Measurements from ENCODE around the gene LRRC47. TPM values are rescaled to one million over a fixed set of nuclear protein-coding genes. Genes with fewer than 3 reads are reported as not detected.
A peak's percentile ranks its signal among the peaks of the same experiment; 100 is the strongest.
"Not testable (repeated sequence)": the region's sequence is repeated elsewhere in the genome, so short reads cannot be mapped to it uniquely, and the experiment has no call there.

LRRC47 gene
- polyA plus RNA-seq, 1 donor from 2014 or later, result 21.4 TPM

- peaks cover 2% of the 10 kb centered on the region for H3K36me3 Mint-ChIP-seq
- H3K9me3 Mint-ChIP-seq, result no peaks in the 10 kb centered on the region
- H3K4me1 Mint-ChIP-seq, result peaks cover 0 to 1% (median 0%) of the 10 kb centered on the region in 3 donors
- H3K27ac Mint-ChIP-seq, result no peak overlapping the region
- no peak overlapping the region for H3K4me3 Mint-ChIP-seq
- H3K27me3 Mint-ChIP-seq, result no peaks in the 10 kb centered on the region
Observed at GRCh38 chr1:3821447-3821846, 25.1 kb upstream of the LRRC47 start.

GRCh38 chr1:3821004-3821403 lies 24.7 kb upstream of the LRRC47 start:
- Mint-ChIP-seq H3K9me3 (no peaks in the 10 kb centered on the region), H3K27me3 (no peaks in the 10 kb centered on the region), H3K4me1 (peaks cover 0 to 1% (median 0%) of the 10 kb centered on the region in 3 donors), H3K27ac (no peak overlapping the region), H3K4me3 (no peak overlapping the region), H3K36me3 (peaks cover 4% of the 10 kb centered on the region)

GRCh38 chr1:3820316-3820715 lies 24.0 kb upstream of the LRRC47 start:
- peaks cover 4% of the 10 kb centered on the region for H3K36me3 Mint-ChIP-seq
- no peaks in the 10 kb centered on the region for H3K9me3 Mint-ChIP-seq
- H3K4me1 Mint-ChIP-seq, result peaks cover 0 to 1% (median 0%) of the 10 kb centered on the region in 3 donors
- no peak overlapping the region for H3K27ac Mint-ChIP-seq
- no peak overlapping the region for H3K4me3 Mint-ChIP-seq
- no peaks in the 10 kb centered on the region for H3K27me3 Mint-ChIP-seq

DNA sequence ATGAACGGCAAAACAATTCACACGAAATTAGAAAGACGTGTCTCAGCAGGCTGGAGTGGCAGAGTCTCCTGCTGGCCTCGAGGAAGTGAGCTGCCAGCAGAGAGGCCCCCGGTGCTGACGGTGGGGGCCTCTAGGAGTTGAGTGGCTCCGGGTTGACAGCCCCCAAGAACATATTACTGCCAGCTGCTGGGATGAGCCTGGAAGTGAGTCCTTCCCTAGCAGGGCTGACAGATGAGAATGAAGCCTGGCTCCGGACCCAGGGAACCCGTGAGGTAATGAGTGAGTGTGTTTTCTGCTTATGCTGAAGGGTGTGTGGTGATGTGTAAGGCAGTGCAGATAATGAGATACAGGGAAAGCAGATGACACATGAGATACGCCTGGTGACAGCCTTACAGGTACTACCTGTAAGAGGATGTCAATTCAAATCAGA lies 23.5 kb upstream of the LRRC47 start:
- Mint-ChIP-seq H3K4me1 (peaks cover 0 to 1% (median 0%) of the 10 kb centered on the region in 3 donors), H3K27ac (no peak overlapping the region), H3K36me3 (peaks cover 4% of the 10 kb centered on the region), H3K4me3 (no peak overlapping the region), H3K27me3 (no peaks in the 10 kb centered on the region), H3K9me3 (no peaks in the 10 kb centered on the region)

GRCh38 chr1:3817821-3818597 lies 21.7 kb upstream of the LRRC47 start:
- H3K4me3 Mint-ChIP-seq, result no peak overlapping the region
- H3K27me3 Mint-ChIP-seq, result no peaks in the 10 kb centered on the region
- H3K9me3 Mint-ChIP-seq, result no peaks in the 10 kb centered on the region
- peaks cover 2% of the 10 kb centered on the region for H3K36me3 Mint-ChIP-seq
- no peak overlapping the region for H3K27ac Mint-ChIP-seq
- H3K4me1 Mint-ChIP-seq, result peaks cover 0 to 1% (median 0%) of the 10 kb centered on the region in 3 donors

DNA sequence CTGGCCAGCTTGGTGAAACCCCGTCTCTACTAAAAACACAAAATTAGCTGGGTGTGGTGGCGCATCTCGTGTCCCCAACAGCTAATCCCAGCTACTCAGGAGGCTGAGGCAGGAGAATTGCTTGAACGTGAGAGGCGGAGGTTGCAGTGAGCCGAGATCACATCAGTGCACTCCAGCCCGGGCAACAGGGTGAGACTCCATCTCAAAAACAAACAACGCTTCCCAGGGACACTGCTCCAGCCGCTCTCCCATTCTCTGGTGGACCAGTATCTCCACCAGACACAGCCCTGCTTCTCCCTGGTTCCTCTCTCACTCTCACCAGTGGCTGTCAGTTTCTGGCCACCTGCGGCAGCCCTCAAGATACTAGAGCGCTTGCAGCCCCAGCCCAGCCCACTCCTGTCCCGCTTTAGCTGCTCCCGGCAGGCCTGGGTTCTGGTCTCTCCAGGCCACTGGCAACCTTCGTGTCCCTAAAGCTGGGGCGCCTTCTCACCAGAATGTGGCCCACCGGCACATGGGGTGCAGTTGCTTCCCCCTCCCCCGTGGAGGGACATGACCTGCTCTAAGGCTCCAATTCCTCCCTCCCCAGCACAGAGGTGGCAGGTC lies 20.9 kb upstream of the LRRC47 start:
- H3K27ac Mint-ChIP-seq, result no peak overlapping the region

GRCh38 chr1:3816331-3817137 lies 20.2 kb upstream of the LRRC47 start:
- H3K27me3 Mint-ChIP-seq, result no peaks in the 10 kb centered on the region
- H3K36me3 Mint-ChIP-seq, result peaks cover 2% of the 10 kb centered on the region
- no peak overlapping the region for H3K27ac Mint-ChIP-seq
- no peaks in the 10 kb centered on the region for H3K4me1 Mint-ChIP-seq
- H3K9me3 Mint-ChIP-seq, result no peaks in the 10 kb centered on the region
- peak overlapping the region in 1 of 4 donors; percentile 43 for H3K4me3 Mint-ChIP-seq

More for the DNA sequence above, 20.9 kb upstream of the LRRC47 start:
- Mint-ChIP-seq H3K36me3 (peaks cover 2% of the 10 kb centered on the region), H3K9me3 (no peaks in the 10 kb centered on the region), H3K27me3 (no peaks in the 10 kb centered on the region), H3K4me3 (no peak overlapping the region), H3K4me1 (no peaks in the 10 kb centered on the region)

- H3K27ac Mint-ChIP-seq, result no peak overlapping the region
- H3K27me3 Mint-ChIP-seq, result peaks cover 2% of the 10 kb centered on the region
- H3K4me3 Mint-ChIP-seq, result no peak overlapping the region
- H3K4me1 Mint-ChIP-seq, result no peaks in the 10 kb centered on the region
- H3K36me3 Mint-ChIP-seq, result peaks cover 2% of the 10 kb centered on the region
- H3K9me3 Mint-ChIP-seq, result no peaks in the 10 kb centered on the region
Observed at GRCh38 chr1:3814771-3815561, 18.7 kb upstream of the LRRC47 start.

- no peaks in the 10 kb centered on the region for H3K4me1 Mint-ChIP-seq
- H3K27ac Mint-ChIP-seq, result no peak overlapping the region
- peaks cover 2% of the 10 kb centered on the region for H3K36me3 Mint-ChIP-seq
- peaks cover 2% of the 10 kb centered on the region for H3K27me3 Mint-ChIP-seq
- H3K4me3 Mint-ChIP-seq, result no peak overlapping the region
- no peaks in the 10 kb centered on the region for H3K9me3 Mint-ChIP-seq
Observed at GRCh38 chr1:3814065-3814464, 17.8 kb upstream of the LRRC47 start.

DNA sequence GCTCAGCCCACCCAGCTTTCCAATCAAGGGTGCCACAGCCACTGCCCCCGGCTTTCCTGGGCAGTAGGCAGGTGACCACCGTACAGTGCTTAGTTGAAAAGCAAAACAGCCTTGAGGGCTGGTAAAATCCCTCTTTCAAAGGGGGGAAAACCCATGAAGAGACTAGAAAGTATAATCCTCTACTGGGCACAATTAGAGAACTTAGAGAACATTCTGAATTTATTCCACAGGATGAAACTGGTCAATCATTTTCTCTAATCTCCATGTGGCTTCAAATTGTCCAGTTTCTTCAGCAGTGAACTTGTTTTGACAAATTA lies 15.3 kb upstream of the LRRC47 start:
- no peaks in the 10 kb centered on the region for H3K4me1 Mint-ChIP-seq
- peaks cover 2% of the 10 kb centered on the region for H3K36me3 Mint-ChIP-seq
- H3K27me3 Mint-ChIP-seq, result peaks cover 2% of the 10 kb centered on the region
- H3K9me3 Mint-ChIP-seq, result peaks cover 0 to 4% (median 0%) of the 10 kb centered on the region in 3 donors
- no peak overlapping the region for H3K27ac Mint-ChIP-seq
- no peak overlapping the region for H3K4me3 Mint-ChIP-seq

DNA sequence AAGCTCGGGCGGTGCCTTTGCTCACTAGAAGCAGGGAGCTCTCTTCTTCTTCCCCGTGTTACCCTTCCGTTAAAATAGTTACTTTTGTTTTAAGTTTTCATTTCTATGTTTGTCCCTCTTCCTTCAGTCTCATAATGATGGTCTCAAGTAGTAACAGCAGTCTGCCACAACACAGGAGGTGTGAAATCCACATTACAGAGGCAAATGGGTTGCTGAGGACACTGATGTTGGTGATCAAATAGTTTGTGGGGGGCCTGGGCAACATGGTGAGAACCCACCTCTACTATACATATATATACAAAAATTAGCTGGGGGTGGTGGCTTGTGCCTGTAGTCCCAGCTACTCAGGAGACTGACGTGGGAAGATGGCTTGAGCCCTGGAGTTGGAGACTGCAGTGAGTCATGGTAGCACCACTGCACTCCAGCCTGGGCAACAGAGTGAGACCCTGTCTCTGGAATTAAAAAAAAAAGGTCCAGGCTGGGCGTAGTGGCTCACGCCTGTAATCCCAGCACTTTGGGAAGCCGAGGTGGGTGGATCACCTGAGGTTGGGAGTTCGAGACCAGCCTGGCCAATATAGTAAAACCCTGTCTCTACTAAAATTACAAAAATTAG lies 14.0 kb upstream of the LRRC47 start:
- H3K36me3 Mint-ChIP-seq, H3K4me3 Mint-ChIP-seq, H3K27ac Mint-ChIP-seq, H3K27me3 Mint-ChIP-seq, H3K4me1 Mint-ChIP-seq, H3K9me3 Mint-ChIP-seq: not testable (repeated sequence)

DNA sequence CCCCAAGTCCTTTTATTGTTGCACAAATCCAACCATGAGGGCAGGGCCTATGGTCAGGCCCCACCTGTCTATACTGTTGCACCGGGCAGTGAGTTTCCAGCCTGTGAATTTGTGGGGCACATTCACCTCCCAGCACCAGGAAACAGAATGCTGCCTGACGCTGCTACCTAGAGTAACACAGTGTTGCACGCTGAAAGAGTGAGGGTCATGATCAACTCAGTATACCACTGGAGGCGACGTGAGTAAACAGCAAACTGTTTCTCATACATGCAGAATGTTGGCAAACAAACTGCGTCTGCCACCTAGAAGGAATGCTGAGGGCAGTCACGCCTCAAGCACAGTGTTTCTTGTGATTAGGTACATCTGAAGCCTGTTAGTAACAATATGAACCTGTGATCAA lies 13.4 kb upstream of the LRRC47 start:
- Mint-ChIP-seq H3K4me3 (no peak overlapping the region), H3K27me3 (peaks cover 12% of the 10 kb centered on the region), H3K9me3 (peaks cover 0 to 4% (median 0%) of the 10 kb centered on the region in 3 donors), H3K36me3 (peaks cover 2% of the 10 kb centered on the region), H3K4me1 (peaks cover 0 to 3% (median 3%) of the 10 kb centered on the region in 3 donors), H3K27ac (no peak overlapping the region)

- peaks cover 0 to 4% (median 0%) of the 10 kb centered on the region in 3 donors for H3K9me3 Mint-ChIP-seq
- no peak overlapping the region for H3K27ac Mint-ChIP-seq
Observed at GRCh38 chr1:3807769-3808168, 11.5 kb upstream of the LRRC47 start.

GRCh38 chr1:3805038-3805437 lies 8.7 kb upstream of the LRRC47 start:
- H3K4me3 Mint-ChIP-seq, result peak overlapping the region in 1 of 4 donors; percentile 49
- peaks cover 0 to 4% (median 0%) of the 10 kb centered on the region in 3 donors for H3K9me3 Mint-ChIP-seq
- peaks cover 4 to 16% (median 11%) of the 10 kb centered on the region in 3 donors for H3K4me1 Mint-ChIP-seq
- peaks cover 33% of the 10 kb centered on the region for H3K27me3 Mint-ChIP-seq
- no peak overlapping the region for H3K27ac Mint-ChIP-seq
- peaks cover 4% of the 10 kb centered on the region for H3K36me3 Mint-ChIP-seq

More at GRCh38 chr1:3807769-3808168, 11.5 kb upstream of the LRRC47 start:
- Mint-ChIP-seq H3K4me1 (peaks cover 0 to 12% (median 5%) of the 10 kb centered on the region in 3 donors), H3K4me3 (no peak overlapping the region), H3K36me3 (peaks cover 2% of the 10 kb centered on the region), H3K27me3 (peaks cover 25% of the 10 kb centered on the region)
